ENCODE measurements around the gene PKMYT1.

The PKMYT1 gene

GRCh38 chr16:3017794-3018506, 37.7 kb upstream of the PKMYT1 start, which contains the start of gene CLDN6:
Gene CLDN6, minus strand, starts transcription at chr16:3018183. Its CDS starts 2,162 bp downstream, at chr16:3016021.
- peak; percentile 34 to 69 for DNase-seq

GRCh38 chr16:3017344-3017743, 37.1 kb upstream of the PKMYT1 start:
- DNase-seq: no peak

- DNase-seq: no peak
Observed at GRCh38 chr16:3015865-3016521, 35.7 kb upstream of the PKMYT1 start.

GRCh38 chr16:3014971-3015370, 34.7 kb upstream of the PKMYT1 start:
- DNase-seq: no peak

- DNase-seq: no peak
Observed at GRCh38 chr16:3013998-3014690, 33.9 kb upstream of the PKMYT1 start.

- DNase-seq: no peak
Observed at GRCh38 chr16:3013491-3013951, 33.3 kb upstream of the PKMYT1 start.

- peak; percentile 16 to 53 for DNase-seq
Observed at GRCh38 chr16:3012828-3013420, 32.7 kb upstream of the PKMYT1 start, which contains the start of gene CLDN9. Gene CLDN9, plus strand, starts transcription at chr16:3012923. Its CDS starts 440 bp downstream, at chr16:3013363.

GRCh38 chr16:3012246-3012645, 32.0 kb upstream of the PKMYT1 start:
- DNase-seq: peak in 1 of 2 experiments; percentile 45

GRCh38 chr16:3010510-3010909, 30.3 kb upstream of the PKMYT1 start:
- DNase-seq: no peak

GRCh38 chr16:3009568-3010390, 29.5 kb upstream of the PKMYT1 start:
- no peak for DNase-seq

GRCh38 chr16:3008690-3009037, 28.4 kb upstream of the PKMYT1 start:
- no peak for DNase-seq

- no peak for DNase-seq
Observed at GRCh38 chr16:3007957-3008689, 27.9 kb upstream of the PKMYT1 start.

GRCh38 chr16:3007059-3007956, 27.1 kb upstream of the PKMYT1 start:
- DNase-seq: no peak

- DNase-seq: no peak
Observed at GRCh38 chr16:3004781-3005284, 24.6 kb upstream of the PKMYT1 start.

- DNase-seq: peak in 1 of 2 experiments; percentile 33
Observed at GRCh38 chr16:3004319-3004718, 24.1 kb upstream of the PKMYT1 start.

- DNase-seq: peak; percentile 98 to 100
Observed at GRCh38 chr16:3003582-3004270, 23.5 kb upstream of the PKMYT1 start.

GRCh38 chr16:3001316-3001715, 21.1 kb upstream of the PKMYT1 start:
- no peak for DNase-seq

GRCh38 chr16:3000540-3000939, 20.3 kb upstream of the PKMYT1 start:
- DNase-seq: no peak

GRCh38 chr16:2999929-3000328, 19.7 kb upstream of the PKMYT1 start:
- DNase-seq: no peak

GRCh38 chr16:2996298-2996697, 16.1 kb upstream of the PKMYT1 start:
- no peak for DNase-seq

Measured in NCI-H524 (cell line).